SH-SY5Y (cell line): ENCODE results near the gene SHISA9.

ENCODE experiments used
- GATA2 ChIP-seq: IDR thresholded peaks from 2 replicates; pipeline ENCODE4 v1.6.1; 2011; ENCODE audit warnings: mild to moderate bottlenecking, low read depth, low read length
- GATA3 ChIP-seq: IDR thresholded peaks from 2 replicates; pipeline ENCODE4 v1.6.1; 2011; ENCODE audit warnings: low read depth, mild to moderate bottlenecking, low read length, moderate library complexity

The SHISA9 gene

DNA sequence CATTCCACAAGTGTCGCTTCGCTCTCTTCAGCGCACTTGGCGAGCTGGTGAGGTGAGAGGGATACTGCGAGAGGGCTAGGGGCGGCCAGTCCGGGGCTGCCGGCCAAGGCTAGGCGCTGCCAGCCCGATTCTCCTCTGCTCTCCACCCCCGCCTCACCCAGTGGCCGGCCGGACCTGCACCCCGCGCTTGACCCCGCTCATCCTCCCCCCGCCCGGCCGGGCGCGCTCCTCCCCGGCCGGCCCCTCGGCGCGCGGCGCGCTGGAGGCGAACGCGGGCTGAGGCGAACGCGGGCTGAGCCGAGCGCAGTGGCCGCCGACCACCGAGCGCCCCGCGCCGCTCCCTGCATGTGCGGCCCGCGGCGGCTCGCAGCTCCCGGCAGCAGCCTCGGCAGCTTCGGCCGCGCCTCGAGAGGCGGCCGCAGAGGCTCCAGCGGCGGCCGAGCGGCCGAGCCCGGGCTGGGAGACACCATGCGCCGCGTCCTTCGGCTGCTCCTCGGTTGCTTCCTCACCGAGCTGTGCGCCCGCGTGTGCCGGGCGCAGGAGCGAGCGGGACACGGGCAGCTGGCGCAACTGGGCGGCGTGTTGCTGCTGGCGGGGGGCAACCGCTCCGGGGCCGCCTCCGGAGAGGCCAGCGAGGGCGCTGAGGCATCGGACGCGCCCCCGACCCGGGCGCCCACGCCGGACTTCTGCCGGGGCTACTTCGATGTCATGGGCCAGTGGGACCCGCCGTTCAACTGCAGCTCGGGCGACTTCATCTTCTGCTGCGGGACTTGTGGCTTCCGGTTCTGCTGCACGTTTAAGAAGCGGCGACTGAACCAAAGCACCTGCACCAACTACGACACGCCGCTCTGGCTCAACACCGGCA lies at the start of gene SHISA9:
SHISA9 (plus strand) TSS at position 2 of the 865 bp plus-strand sequence.
- TF ChIP-seq GATA3 (no peak), GATA2 (no peak)

DNA sequence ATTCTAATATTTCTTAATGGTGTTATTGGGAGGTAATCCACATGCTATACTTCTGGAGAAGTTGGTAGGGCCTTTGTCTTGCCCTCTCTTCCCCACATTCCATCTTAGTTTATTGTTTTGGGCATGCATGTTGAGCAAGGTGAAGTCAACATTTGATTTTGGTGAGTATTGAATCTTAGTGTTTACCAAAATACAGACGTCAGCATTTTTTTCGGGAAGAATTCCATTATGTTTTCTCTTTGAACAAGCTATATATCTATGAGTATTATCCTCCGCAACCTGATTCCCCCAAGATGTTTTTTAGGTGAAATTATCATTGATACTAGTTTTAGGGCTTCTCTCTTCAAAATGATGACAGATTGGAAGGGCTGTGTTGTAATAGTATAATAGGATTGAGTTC lies 47.4 kb upstream of the SHISA9 start:
- no peak for TF ChIP-seq GATA2
- no peak for TF ChIP-seq GATA3

DNA sequence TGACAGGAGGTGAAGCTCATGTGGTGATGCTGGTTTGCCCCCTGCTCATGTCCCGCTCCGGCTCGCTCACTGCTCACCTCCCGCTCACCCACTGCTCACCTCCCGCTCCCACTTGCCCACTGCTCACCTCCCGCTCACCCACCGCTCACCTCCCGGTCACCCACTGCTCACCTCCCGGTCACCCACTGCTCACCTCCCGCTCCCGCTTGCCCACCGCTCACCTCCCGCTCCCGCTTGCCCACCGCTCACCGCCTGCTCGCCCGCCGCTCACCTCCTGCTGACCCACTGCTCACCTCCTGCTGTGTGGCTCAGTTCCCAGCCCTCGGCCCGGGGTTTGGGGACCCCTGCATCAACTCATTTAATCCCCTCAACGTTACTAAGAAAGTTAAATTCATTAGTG lies 39.1 kb upstream of the SHISA9 start:
- no peak for TF ChIP-seq GATA2
- no peak for TF ChIP-seq GATA3

DNA sequence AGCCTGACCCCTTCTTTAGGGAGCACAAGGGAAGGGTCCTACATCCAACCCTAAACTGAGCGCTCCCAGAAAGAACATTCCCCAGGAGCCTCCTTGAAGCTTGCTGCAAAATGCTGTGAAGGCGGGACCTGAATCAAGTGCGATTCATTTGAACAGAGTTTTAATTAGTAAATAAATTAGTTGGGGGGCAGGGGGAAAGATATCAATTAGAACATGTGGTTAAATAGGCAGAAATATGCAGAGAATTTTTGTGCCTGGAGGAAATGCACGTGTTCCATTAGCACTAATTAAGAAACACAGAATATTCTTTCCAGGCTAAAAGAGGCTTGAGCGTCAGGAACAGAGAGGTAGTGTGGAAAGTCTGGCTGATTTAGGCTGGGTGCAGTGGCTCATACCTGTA lies 38.5 kb upstream of the SHISA9 start:
- TF ChIP-seq GATA3 (no peak), GATA2 (no peak)

DNA sequence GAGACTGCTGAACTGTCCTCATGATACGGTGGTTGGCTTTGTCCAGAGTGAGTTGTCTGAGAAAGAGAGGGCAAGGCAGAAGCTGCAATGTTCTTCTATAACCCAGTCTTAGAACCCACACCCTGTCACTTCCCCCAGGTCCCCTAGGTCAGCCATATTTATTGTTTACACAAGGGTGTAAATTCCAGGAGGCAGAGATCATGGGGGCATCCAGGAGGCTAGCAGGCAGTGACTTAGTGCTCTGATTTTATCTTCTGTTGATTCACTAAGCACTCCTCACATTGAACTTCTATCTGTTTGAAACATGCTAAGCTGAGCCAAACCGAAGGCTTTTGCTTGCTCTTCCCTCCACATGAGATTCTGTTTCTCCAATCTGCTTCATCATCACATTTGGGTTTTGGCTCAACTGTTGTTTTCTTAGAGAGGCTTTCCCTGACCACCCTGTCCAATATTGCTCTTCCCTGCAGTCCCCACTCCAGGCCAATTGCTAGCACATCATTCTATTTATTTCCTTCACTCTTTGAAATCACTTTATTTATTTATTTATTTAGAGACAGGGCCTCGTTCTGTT lies 34.3 kb upstream of the SHISA9 start:
- TF ChIP-seq GATA2 (no peak), GATA3 (no peak)

DNA sequence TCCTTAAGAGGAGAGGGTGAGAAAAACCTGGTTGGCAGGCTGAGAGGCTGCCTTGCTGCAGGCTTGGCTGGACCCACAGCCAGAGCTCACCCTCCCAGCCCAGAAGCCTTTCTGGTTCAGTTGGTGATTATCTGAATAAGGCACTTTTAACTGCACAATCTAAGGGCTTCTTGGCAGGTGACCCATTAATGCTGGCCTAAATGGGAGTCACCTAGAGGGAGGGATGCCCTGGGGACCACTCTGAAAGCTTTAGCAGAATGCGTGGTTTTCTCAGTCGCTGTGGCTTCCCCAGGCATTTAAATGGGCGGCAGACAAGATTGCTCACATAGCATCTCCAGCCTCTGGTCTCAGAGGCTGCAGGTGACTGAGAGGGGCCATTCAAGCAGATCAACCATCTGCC lies 33.2 kb upstream of the SHISA9 start:
- TF ChIP-seq GATA3: no peak
- TF ChIP-seq GATA2: no peak

DNA sequence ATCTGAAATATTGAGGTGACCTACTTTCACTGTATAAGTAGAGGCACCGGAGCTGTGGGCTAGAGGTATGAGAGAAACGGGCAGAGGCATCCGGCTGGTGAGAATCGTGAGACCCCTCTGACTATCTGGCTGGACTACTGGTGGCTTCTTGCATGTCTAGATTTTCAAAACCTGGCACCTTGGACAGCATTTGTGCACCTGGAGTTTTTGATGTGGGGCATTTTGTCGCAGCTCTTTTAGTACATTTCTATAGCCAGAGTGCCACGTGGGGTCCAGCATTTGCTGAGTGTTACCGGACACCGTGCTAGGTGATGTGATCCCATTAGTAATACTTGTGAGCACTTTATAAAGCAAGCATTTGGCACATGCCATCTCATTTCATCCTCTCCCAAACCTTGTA lies 32.6 kb upstream of the SHISA9 start:
- TF ChIP-seq GATA2 (no peak), GATA3 (no peak)

DNA sequence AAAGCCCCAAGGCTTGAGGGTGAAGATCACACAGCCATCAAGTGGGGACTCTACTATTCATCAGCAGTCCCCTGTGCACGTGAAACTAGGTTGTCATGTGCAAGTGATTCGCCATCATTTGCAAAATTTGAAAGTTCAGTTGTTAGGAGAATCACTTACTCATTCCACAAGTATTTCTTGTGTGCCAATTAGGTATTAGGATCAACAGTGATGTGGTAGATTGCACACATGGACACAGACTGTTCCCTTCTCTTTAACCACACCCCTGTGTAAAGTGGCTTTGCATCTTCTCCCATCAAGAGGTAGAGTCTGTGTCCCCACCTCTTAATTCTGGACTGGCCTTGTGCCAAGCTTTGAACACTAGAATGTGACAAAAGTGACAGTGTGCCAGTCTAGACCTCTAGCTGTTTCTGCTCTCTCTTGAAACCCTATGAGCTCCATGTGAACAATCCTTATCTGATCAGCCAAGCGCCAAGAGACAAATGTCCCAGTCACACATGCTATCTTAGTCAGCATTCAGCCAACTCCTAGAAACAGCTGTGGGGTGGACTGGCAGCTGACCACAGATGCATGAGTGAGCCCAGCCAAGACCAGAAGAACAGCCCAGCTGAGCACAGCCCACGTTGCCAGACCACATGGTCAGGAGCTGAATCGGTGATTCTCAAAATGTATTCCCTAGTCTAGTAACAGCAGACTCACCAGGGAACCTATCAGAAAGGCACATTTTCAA lies 31.5 kb upstream of the SHISA9 start:
- TF ChIP-seq GATA3: no peak

DNA sequence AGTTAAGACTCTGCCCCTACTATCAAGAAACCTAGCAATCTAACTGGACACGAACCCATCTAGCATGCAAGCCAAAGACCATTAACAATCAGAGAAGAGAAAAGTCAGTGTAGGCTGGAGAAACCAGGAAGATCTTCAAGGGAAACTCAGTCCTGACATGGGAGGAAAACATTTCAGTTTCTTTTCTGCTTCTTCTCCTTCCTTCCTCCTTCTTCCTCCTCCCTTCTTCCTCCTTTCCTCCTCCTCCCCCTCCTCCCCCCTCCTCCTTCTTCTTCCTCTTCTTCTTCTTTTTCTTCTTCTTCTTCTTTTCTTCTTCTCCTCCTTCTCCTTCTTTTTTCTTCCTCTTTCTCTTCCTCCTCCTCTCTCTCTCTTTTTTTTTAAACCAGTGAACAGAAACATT lies 29.6 kb upstream of the SHISA9 start:
- TF ChIP-seq GATA2 (no peak), GATA3 (no peak)

DNA sequence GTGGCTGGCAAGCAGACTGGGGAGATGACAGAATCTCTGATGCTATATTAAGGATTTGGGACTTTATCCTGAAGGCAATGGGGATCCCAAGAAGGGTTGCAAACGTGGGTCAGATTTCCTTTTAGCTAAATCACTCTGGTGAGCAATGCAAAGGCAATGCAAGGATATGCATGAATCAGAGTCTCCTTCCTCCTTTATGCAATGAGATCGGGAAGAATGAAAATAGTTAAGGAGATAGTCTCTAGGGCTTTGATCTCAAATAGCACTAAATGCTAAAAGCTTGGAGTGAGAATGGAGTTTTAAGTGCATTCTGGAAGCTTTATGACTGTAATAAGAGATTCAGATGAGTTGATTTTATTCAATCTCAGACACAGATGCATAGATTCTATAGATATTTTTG lies 27.2 kb upstream of the SHISA9 start:
- TF ChIP-seq GATA3 (no peak), GATA2 (no peak)

DNA sequence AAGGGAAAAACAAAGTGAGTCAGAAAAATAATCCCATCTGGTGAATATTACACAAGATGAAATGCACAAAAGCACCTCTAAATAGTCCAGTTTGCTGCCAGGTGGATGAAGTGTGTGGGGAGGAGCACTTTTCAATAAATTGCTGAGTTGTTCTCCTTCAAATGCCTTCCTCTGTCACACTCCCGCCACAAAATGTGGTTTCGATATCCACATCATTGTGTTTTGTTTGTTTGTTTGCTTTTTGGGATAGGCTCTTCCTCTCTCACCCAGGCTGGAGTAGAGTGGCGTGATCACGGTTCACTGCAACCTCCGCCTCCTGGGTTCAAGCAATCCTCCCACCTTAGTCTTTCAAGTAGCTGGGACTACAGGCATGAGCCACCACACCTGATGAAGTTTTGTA lies 24.6 kb upstream of the SHISA9 start:
- no peak for TF ChIP-seq GATA2
- TF ChIP-seq GATA3: no peak

DNA sequence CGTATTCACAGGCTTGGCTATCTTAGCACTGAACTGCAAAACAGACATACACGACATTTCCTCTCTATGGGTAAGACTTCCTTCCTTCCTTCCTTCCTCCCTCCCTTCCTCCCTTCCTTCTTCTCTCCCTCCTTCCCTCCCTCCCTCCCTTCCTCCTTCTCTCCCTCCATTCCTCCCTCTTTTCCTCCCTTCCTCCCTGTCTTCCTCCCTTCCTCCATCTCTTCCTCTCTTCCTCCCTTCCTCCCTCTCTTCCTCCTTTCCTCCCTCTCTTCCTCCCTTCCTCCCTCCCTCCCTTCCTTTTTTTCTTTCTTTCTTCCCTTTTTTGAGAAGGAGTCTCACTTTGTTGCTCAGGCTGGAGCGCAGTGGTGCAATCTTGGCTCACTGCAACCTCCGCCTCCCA lies 22.4 kb upstream of the SHISA9 start:
- TF ChIP-seq GATA3: no peak
- no peak for TF ChIP-seq GATA2

DNA sequence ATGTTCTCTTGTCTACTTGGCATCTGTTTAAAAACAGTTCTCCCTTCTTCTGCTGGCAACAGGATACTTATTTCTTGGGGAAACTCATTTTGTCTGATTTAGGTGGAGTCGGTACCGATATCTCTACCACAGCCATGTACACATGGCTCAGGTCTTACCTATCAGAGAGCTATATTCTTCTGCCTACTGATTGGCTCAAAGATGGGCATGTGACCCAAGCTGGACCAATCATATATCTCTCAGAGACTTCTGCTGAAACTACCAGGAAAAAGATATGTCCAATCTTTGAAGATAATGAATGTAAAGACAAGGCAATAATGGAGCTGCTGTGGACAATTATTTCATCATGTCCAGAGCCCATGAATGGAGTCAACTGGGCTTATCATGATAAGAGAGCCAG lies 21.6 kb upstream of the SHISA9 start:
- TF ChIP-seq GATA2 (no peak), GATA3 (no peak)

DNA sequence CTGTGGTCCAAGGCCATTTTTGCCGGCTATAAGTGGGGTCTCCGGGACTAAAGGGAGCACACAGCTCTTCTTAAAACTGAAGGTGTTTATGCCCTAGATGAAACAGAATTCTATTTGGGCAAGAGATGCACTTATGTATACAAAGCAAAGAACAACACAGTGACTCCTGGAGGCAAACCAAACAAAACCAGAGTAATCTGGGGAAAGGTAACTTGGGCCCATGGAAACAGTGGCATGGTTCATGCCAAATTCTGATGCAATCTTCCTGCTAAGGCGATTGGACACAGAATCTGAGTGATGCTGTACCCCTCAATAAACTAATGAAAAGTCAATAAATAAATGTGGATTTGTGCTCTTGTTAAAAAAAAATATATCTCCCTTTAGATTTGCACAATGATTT lies 20.2 kb upstream of the SHISA9 start:
- TF ChIP-seq GATA3 (no peak), GATA2 (no peak)

DNA sequence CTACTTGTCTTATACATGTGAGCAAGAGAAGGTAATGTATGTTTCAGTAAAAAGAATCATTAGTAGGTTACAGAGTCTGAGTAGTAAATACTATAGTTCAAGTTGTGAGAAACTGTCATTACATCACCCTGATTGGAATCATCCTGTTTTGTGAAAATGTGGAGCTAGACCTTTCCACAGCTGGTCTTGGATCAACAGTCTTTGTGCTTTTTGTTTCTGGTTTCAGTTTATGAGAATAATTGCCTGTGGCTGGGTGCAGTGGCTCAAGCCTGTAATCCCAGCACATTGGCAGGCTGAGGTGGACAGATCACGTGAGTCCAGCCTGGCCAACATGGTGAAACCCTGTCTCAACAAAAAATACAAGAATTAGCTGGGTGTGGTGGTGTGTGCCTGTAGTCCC lies 19.7 kb upstream of the SHISA9 start:
- TF ChIP-seq GATA2 (no peak), GATA3 (no peak)

DNA sequence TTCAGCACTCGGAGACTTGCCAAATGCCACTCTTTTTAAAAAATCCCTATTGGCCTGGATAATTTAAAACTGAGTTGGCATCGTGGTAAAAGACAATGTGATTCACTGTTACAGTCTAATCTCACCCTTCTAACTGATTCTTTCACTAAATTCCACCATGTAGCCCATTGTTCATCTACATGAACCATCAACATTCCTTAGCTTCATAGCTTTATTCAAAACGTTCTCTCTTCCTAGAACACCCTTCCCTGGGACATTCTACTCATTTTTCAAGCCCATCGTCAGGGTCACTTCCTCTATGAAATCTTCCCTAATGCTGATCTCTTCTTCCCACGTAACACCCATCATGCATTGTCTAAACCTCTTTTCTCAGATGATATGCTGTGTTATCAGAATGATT lies 15.7 kb upstream of the SHISA9 start:
- no peak for TF ChIP-seq GATA3
- TF ChIP-seq GATA2: no peak

DNA sequence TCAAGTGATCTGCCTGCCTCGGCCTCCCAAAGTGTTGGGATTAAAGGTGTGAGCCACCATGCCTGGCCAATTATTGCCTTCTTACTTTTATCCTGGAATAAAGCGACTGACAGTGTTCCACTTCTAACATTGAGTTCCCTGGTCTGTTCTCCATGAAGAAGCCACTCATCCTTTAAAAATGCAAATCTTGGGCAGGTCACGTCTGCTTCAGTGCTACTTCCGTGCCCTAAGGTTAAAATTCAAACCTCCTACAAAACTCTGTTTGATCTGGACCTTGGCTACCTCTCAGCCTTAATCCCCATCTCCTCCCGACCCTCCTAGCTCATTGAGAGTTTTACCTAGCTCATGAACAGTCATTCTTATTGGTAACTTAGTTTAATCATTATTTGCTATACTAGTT lies 9.6 kb upstream of the SHISA9 start:
- TF ChIP-seq GATA3 (no peak), GATA2 (no peak)
